ENCODE data around the gene ZMIZ1.

Gene ZMIZ1

GRCh38 chr10:79052291-79053080 is 16.3 kb upstream of the ZMIZ1 start:
- DNase-seq (ENCODE audit: low read depth), result no peak

GRCh38 chr10:79053081-79053434 is 15.7 kb upstream of the ZMIZ1 start:
- DNase-seq (ENCODE audit: low read depth), result no peak

- no peak for DNase-seq (ENCODE audit: low read depth)
These were observed 15.1 kb upstream of the ZMIZ1 start for GRCh38 chr10:79053481-79054202.

GRCh38 chr10:79054203-79055099 is 14.3 kb upstream of the ZMIZ1 start:
- DNase-seq (ENCODE audit: low read depth), result no peak

GRCh38 chr10:79055100-79055782 is 13.5 kb upstream of the ZMIZ1 start:
- no peak for DNase-seq (ENCODE audit: low read depth)

GRCh38 chr10:79055892-79056291 is 12.9 kb upstream of the ZMIZ1 start:
- DNase-seq (ENCODE audit: low read depth), result no peak

- DNase-seq (ENCODE audit: low read depth), result no peak
These were observed 12.4 kb upstream of the ZMIZ1 start for GRCh38 chr10:79056361-79056735.

- DNase-seq (ENCODE audit: low read depth), result no peak
These were observed 11.9 kb upstream of the ZMIZ1 start for GRCh38 chr10:79056736-79057391.

- DNase-seq (ENCODE audit: low read depth), result no peak
These were observed 11.1 kb upstream of the ZMIZ1 start for GRCh38 chr10:79057481-79058275.

GRCh38 chr10:79058899-79059841 is 9.6 kb upstream of the ZMIZ1 start:
- DNase-seq (ENCODE audit: low read depth), result no peak

GRCh38 chr10:79059859-79060379 is 8.8 kb upstream of the ZMIZ1 start:
- DNase-seq (ENCODE audit: low read depth), result no peak

- no peak for DNase-seq (ENCODE audit: low read depth)
These were observed 8.0 kb upstream of the ZMIZ1 start for GRCh38 chr10:79060641-79061255.

- DNase-seq (ENCODE audit: low read depth), result no peak
These were observed 7.1 kb upstream of the ZMIZ1 start for GRCh38 chr10:79061441-79062315.

GRCh38 chr10:79063071-79063491 is 5.7 kb upstream of the ZMIZ1 start:
- DNase-seq (ENCODE audit: low read depth), result no peak

GRCh38 chr10:79063661-79064492 is 4.9 kb upstream of the ZMIZ1 start:
- DNase-seq (ENCODE audit: low read depth), result no peak

- no peak for DNase-seq (ENCODE audit: low read depth)
These were observed 3.6 kb upstream of the ZMIZ1 start for GRCh38 chr10:79065091-79065551.

GRCh38 chr10:79065853-79066252 is 2.9 kb upstream of the ZMIZ1 start:
- DNase-seq (ENCODE audit: low read depth), result no peak

Measured in HS-27A (cell line).